Stomach (tissue), 4 donors: ENCODE data around the gene ANKMY2.

ENCODE experiments used
- EP300 ChIP-seq: sonication (generic); formaldehyde crosslinking; IDR thresholded peaks from one replicate; pipeline ENCODE4 v1.6.1; 2017; ENCODE audit warnings: antibody characterized with exemption
- POLR2A ChIP-seq, 4 donors: fragments of 450-650 bp; IDR thresholded peaks; one replicate each; pipeline ENCODE4 v1.6.1; 2016; ENCODE audit warnings: antibody characterized with exemption in 4 of 4, control low read depth in 2 of 4, mild to moderate bottlenecking in 1 of 4, moderate library complexity in 1 of 4
- POLR2AphosphoS5 ChIP-seq, 3 donors: sonication (generic); formaldehyde crosslinking; IDR thresholded peaks; one replicate each; pipeline ENCODE4 v1.6.1; 2016; ENCODE audit warnings: antibody characterized with exemption in 3 of 3
- TF ChIP-seq, protein P1 (sequence below), 7 experiments: fragments of 450-650 bp in 4 of 7; fragments of 200-600 bp in 3 of 7; sonication (generic) in 3 of 7; IDR thresholded peaks; one replicate each; pipeline ENCODE4 v1.5.1; 2016 to 2019; ENCODE audit warnings: antibody characterized with exemption in 7 of 7, control low read depth in 2 of 7, mild to moderate bottlenecking in 1 of 7

DNA sequence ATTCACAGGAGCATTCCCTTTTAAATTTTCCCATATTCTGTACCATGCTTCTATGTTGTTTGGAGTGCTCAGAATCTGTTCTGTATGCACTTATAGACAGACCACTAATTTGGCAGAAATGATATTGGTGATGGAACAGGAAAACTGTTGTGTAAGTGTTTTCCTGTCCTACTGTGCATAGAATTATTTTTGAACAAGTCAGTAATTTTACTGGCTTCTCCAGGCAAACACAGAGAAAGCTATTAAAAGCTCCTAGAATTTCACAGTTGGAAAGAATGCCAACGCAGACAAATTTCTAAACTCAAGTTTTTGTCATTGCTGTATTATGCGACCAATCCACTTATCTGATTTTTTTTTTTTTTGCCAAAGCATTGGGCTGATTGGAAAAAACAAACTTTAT is 55.7 kb downstream of the ANKMY2 start:
- TF ChIP-seq POLR2AphosphoS5 (IDR thresholded peaks at IDR 0.05) (no peak), POLR2A (IDR thresholded peaks at IDR 0.05) (no peak), EP300 (no peak)
- TF ChIP-seq, protein P1, sequence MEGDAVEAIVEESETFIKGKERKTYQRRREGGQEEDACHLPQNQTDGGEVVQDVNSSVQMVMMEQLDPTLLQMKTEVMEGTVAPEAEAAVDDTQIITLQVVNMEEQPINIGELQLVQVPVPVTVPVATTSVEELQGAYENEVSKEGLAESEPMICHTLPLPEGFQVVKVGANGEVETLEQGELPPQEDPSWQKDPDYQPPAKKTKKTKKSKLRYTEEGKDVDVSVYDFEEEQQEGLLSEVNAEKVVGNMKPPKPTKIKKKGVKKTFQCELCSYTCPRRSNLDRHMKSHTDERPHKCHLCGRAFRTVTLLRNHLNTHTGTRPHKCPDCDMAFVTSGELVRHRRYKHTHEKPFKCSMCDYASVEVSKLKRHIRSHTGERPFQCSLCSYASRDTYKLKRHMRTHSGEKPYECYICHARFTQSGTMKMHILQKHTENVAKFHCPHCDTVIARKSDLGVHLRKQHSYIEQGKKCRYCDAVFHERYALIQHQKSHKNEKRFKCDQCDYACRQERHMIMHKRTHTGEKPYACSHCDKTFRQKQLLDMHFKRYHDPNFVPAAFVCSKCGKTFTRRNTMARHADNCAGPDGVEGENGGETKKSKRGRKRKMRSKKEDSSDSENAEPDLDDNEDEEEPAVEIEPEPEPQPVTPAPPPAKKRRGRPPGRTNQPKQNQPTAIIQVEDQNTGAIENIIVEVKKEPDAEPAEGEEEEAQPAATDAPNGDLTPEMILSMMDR (IDR thresholded peaks at IDR 0.05) = no peak
